ENCODE results near the gene DCX.

Gene DCX

GRCh38 chrX:111411983-111412382, at the start of gene DCX:
Gene DCX, minus strand, starts transcription at chrX:111412192. Its CDS starts 1,794 bp downstream, at chrX:111410398.
- DNase-seq (ENCODE audit: low read depth in 2 of 2), result no peak

GRCh38 chrX:111460607-111461006, 48.6 kb upstream of the DCX start:
- no peak for DNase-seq (ENCODE audit: low read depth in 2 of 2)

- no peak for DNase-seq (ENCODE audit: low read depth in 2 of 2)
Measured at GRCh38 chrX:111447298-111447697, 35.3 kb upstream of the DCX start.

DNA sequence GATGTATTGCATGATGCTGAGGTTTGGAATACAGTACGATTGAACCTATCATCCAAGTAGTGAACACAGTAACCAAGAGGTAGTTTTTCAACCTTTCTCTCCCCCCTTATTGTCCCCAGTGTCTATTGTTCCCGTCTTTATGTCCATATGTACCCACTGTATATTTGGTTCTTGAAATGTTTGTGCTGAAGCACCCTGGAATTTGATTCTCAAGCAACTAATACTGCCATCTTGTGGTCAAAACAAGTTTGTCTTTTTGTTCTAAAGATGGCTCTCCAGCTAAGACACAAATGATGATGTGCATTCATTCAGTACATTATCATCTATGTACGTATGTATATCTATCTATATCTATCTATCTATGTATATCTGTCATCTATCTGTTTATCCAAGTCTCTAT, 33.5 kb upstream of the DCX start:
- DNase-seq (ENCODE audit: low read depth in 2 of 2), result no peak

DNA sequence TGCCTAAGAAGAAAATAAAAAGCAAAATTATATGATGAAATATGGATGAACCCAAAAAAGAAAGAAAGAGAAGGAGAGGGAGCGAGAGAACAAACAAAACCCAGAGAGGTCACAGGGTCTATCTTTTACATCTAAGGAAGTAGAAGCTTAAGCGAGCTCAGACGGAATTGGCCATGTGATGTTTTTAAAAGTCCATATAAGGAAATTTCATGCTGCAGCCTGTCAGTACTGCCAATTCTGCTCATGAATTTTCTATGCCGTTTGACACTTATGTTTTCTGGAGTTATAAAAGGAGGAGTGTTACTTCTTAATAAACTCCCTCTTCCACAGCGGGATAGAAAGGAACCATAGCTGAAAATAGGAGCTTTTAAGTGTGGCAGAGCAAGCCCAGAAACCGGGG, 32.9 kb upstream of the DCX start:
- DNase-seq (ENCODE audit: low read depth in 2 of 2), result no peak

DNA sequence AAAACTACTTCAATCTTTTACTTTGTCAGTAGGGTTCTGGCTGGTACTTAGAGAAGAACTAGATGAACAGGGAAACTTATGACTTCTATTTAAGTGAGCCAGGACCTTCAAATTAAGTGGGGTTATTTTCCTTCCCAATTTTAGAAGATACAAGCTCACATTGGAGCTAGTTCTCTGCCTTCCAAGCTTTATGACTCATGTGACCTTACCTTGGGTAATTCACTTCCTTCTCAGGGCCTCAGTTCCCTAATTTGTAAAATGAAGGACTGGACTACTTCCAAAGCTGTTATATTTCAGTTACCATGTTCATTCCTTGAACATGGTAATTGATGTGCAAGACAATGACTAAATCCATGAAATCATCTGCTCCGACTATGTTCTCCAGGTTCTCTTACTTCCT, 32.0 kb upstream of the DCX start:
- DNase-seq (ENCODE audit: low read depth in 2 of 2), result no peak

DNA sequence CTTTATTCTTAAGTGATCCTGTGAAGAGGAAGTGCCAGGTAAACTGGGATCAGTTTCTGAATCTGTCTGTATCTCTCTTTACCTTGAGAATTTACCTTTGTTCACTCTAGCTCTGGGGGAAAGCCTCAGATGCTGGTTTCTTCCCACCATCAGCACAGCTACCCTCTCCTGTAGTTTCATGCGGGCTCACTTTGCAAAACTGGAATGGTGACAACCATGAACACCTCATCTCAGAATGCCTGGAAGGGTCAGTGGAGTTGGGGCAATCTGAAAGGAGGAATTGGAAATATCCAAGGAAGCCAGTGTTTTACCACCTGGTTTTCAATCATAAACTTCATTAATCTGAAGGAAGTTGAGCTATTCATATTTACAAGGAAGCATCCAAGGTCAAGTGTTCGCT, 30.8 kb upstream of the DCX start:
- DNase-seq (ENCODE audit: low read depth in 2 of 2), result no peak

DNA sequence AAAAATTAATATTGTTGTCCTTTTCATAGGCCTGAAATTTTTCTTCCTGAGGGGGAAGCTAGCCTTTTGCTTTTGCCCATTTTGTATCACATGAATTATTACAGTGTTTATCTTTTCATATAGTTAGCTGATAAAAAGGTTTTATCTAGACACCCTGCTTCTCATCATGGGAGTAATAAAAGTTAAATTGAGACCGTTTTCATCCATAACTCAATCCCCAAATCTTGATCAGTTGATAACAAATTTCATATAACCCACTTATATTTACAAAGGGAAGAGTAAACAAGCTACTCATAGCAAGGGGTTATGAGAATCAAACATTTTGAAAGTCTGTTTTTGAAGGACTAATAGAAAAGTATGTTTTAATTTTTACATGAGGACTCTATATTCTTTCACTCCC, 23.5 kb upstream of the DCX start:
- DNase-seq (ENCODE audit: low read depth in 2 of 2), result no peak

DNA sequence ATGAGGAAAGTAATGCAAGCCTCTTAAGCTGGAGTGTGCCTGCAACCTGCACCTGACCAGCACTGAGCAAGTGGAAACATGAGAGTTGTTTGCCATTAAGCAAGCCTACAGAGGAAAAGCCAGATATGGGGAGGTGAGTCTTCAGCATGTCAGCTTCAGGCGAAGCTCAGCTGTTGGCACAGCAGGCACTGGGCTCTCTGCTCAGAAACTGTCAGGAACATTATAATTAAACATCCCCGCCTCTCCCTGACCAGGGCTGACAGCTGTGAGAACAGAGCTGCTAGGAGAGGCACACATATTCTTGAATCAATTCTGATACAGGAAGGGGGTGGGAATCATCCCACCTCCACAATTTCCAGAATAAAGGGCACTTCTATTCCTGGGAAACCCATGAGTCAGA, 19.0 kb upstream of the DCX start:
- no peak for DNase-seq (ENCODE audit: low read depth in 2 of 2)

DNA sequence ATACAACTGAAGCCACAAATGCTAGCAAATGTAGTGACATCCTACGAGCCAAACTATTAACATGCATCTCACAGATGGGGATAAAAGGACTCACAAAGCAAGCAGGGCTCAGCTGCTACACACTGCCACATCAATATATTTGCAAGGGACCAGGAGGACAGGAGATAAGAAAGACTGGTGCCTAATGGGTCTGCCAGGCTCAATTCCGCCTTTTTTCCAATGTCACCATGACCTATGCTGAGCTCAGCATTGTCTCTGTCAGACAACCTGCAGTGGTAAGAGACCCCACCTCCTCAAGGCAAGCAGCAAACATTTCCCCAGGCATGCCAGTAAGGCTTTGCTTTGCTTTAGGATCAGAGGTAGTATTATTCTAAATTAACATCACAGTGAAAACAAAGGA, 435 bp downstream of the DCX start:
- no peak for DNase-seq (ENCODE audit: low read depth in 2 of 2)

- no peak for DNase-seq (ENCODE audit: low read depth in 2 of 2)
Measured at GRCh38 chrX:111410590-111411078, 1.4 kb downstream of the DCX start.

- no peak for DNase-seq (ENCODE audit: low read depth in 2 of 2)
Measured at GRCh38 chrX:111409326-111409725, 2.7 kb downstream of the DCX start.

GRCh38 chrX:111407948-111408347, 4.0 kb downstream of the DCX start:
- DNase-seq (ENCODE audit: low read depth in 2 of 2), result no peak

GRCh38 chrX:111402344-111402743, 9.6 kb downstream of the DCX start:
- no peak for DNase-seq (ENCODE audit: low read depth in 2 of 2)

GRCh38 chrX:111395149-111395548, 16.8 kb downstream of the DCX start:
- DNase-seq (ENCODE audit: low read depth in 2 of 2), result no peak

- DNase-seq (ENCODE audit: low read depth in 2 of 2), result no peak
Measured at GRCh38 chrX:111394569-111394968, 17.4 kb downstream of the DCX start.

- DNase-seq (ENCODE audit: low read depth in 2 of 2), result no peak
Measured at GRCh38 chrX:111387470-111388070, 24.4 kb downstream of the DCX start.

- DNase-seq (ENCODE audit: low read depth in 2 of 2), result no peak
Measured at GRCh38 chrX:111386615-111387233, 25.3 kb downstream of the DCX start.

DNA sequence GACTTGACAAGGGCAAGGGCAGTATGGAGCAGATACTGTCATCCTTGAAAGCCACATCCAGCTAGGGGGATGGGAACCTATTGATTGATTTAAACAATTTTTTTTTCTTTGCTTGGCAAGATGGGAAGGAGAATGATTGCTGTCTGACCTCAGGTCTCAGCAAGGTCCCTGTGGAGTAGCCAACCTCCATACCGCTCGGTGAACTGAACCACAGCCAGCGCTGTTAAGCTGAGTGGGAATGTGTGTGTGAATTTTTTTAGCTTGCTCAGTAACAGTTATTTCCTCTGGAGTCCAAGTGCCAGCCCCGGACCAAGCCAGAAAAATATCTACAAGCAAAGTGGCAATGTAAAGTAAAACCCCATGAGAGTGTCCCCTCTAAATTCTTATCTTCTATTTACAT, 25.9 kb downstream of the DCX start:
- DNase-seq (ENCODE audit: low read depth in 2 of 2), result no peak

DNA sequence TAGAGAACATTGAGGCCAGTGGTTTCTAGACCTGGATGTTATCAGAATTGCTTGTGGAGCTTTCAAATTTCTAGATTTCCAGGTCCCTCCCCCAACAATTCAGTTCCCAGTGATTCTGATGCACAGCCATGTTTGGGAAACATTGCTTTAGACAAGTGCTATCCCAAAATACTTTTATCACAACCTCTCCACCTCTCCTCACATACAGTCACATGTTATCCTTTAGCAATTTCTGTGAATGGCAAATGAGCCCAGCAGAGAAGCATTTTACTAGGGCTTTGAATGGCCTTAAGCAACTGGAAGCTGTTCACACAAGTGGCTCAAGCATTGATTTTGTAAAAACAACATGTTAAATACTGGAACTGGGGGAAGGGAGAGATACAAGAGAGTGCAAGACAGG, 29.7 kb downstream of the DCX start:
- DNase-seq (ENCODE audit: low read depth in 2 of 2), result no peak

DNA sequence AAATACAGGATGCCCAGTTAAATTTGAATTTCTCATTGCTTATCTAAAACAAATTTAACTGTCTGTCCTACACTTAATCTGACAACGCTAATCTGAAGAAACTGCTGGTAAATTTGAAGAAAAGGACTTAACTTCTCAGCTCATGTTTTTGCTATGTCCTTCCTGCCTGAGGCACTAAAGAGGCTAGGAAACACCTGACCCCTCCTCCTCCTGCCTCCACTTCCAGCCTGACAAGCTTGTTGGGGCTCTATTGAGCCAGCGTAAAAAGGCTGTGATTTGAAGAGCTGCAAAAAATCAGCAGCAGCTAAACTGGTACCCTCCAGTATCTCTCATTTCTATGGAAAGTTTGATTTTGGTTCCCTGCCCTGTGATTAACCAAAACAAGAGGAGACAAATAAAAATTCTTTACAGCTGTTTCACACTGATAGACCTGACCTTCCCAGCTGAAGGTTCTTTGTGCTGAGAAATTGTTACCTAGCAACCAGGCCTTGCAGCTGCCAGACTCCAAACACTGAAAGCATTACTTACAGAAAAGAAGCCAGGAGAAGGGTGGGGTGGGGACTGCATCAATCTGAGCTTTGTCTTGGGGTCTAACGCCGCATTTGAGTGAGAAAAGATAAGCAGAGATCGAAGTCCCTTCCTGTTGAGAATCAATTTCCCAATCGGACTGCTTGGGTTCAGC, 35.0 kb downstream of the DCX start:
- DNase-seq (ENCODE audit: low read depth in 2 of 2), result no peak

GRCh38 chrX:111376486-111376885, 35.5 kb downstream of the DCX start:
- DNase-seq (ENCODE audit: low read depth in 2 of 2), result no peak

DNA sequence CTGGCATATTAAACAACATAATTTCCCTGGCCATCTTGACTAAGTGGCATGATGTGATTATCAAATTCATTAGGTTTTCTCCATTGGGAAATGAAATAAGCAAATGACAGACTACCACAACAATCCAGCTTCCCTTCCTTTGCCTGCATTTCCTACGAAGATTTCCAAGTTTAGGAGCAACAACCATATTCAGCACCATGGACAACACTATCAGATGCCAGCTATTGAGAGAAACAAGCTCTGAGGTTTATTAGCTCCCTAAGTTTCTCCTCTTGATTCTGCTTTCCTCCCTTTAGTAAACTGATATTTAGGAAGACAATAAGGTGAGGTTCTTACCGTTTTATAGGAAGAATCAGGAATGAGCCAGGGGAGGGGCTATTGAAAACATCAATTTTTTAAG, 36.2 kb downstream of the DCX start:
- no peak for DNase-seq (ENCODE audit: low read depth in 2 of 2)
